HG02588 (cell line): ENCODE data around the gene SPACA9.

Source experiments
- ATAC-seq: cut with Tn5 transposase; IDR thresholded peaks from one replicate; pipeline ENCODE4 v1.9.1; 2021; ENCODE audit warnings: mild to moderate bottlenecking, moderate library complexity; ENCODE audit not compliant: unreplicated experiment

Gene SPACA9

GRCh38 chr9:132878695-132879456, at the start of gene SPACA9:
TSS of gene SPACA9 (plus strand) at chr9:132878898. CDS start at chr9:132883948, 5,050 bp downstream.
- ATAC-seq = no peak

GRCh38 chr9:132832171-132832881, 46.4 kb upstream of the SPACA9 start:
- ATAC-seq = no peak

- ATAC-seq = no peak
Observed at GRCh38 chr9:132833550-132834121, 45.1 kb upstream of the SPACA9 start.

- ATAC-seq = no peak
Observed at GRCh38 chr9:132834343-132834742, 44.4 kb upstream of the SPACA9 start.

GRCh38 chr9:132837501-132838286, 41.0 kb upstream of the SPACA9 start:
- no peak for ATAC-seq

GRCh38 chr9:132838291-132838690, 40.4 kb upstream of the SPACA9 start:
- no peak for ATAC-seq

- ATAC-seq = no peak
Observed at GRCh38 chr9:132840980-132841379, 37.7 kb upstream of the SPACA9 start.

- no peak for ATAC-seq
Observed at GRCh38 chr9:132842124-132843044, 36.3 kb upstream of the SPACA9 start.

- no peak for ATAC-seq
Observed at GRCh38 chr9:132846109-132846917, 32.4 kb upstream of the SPACA9 start.

GRCh38 chr9:132846918-132847515, 31.7 kb upstream of the SPACA9 start:
- no peak for ATAC-seq

GRCh38 chr9:132849185-132849706, 29.5 kb upstream of the SPACA9 start:
- no peak for ATAC-seq

GRCh38 chr9:132853482-132853881, 25.2 kb upstream of the SPACA9 start:
- no peak for ATAC-seq

GRCh38 chr9:132854832-132855231, 23.9 kb upstream of the SPACA9 start:
- no peak for ATAC-seq

- no peak for ATAC-seq
Observed at GRCh38 chr9:132855904-132856303, 22.8 kb upstream of the SPACA9 start.

- no peak for ATAC-seq
Observed at GRCh38 chr9:132857031-132857430, 21.7 kb upstream of the SPACA9 start.

GRCh38 chr9:132857616-132858342, 20.9 kb upstream of the SPACA9 start:
- ATAC-seq = no peak

GRCh38 chr9:132858751-132859150, 19.9 kb upstream of the SPACA9 start:
- no peak for ATAC-seq

GRCh38 chr9:132861666-132862065, 17.0 kb upstream of the SPACA9 start:
- ATAC-seq = no peak
